ENCODE data around the gene FBXL13.
"Not testable (repeated sequence)": the region's sequence is repeated elsewhere in the genome, so short reads cannot be mapped to it uniquely, and the experiment has no call there.

FBXL13 gene

GRCh38 chr7:103023578-103023977, 51.0 kb downstream of the FBXL13 start:
- not testable (repeated sequence) for DNase-seq (ENCODE audit: low read depth)

DNA sequence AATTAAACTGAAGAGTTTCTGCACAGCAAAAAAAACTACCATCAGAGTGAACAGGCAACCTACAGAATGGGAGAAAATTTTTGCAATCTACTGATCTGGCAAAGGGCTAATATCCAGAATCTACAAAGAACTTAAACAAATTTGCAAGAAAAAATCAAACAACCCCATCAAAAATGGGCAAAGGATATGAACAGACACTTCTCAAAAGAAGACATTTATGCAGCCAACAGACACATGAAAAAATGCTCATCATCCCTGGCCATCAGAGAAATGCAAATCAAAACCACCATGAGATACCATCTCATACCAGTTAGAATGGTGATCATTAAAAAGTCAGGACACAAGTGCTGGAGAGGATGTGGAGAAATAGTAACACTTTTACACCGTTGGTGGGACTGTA, 53.1 kb downstream of the FBXL13 start:
- DNase-seq (ENCODE audit: low read depth) = not testable (repeated sequence)

DNA sequence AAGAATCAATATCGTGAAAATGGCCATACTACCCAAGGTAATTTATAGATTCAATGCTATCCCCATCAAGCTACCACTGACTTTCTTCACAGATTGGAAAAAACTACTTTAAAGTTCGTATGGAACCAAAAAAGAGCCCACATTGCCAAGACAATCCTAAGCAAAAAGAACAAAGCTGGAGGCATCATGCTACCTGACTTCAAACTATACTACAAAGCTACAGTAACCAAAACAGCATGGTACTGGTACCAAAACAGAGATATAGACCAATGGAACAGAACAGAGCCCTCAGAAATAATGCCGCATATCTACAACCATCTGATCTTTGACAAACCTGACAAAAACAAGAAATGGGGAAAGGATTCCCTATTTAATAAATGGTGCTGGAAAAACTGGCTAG, 53.7 kb downstream of the FBXL13 start:
- DNase-seq (ENCODE audit: low read depth) = not testable (repeated sequence)

- not testable (repeated sequence) for DNase-seq (ENCODE audit: low read depth)
These were observed 56.3 kb downstream of the FBXL13 start for GRCh38 chr7:103018295-103018694.

DNA sequence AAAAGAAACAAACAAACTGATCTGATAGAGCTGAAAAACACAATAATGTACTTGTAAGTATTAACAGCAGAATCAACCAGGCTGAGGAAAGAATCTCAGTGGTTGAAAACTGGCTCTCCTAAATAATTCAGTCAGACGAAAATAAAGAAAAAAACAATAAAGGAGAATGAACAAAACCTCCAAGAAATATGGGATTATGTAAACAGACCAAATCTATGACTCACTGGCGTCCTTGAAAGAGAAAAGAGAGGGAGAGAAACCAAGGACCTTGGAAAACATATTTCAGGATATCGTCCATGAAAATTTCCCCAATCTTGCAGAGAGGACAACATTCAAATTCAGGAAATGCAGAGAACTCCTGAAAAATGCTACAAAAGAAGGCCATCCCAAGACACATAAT, 62.9 kb downstream of the FBXL13 start:
- DNase-seq (ENCODE audit: low read depth) = no peak

DNA sequence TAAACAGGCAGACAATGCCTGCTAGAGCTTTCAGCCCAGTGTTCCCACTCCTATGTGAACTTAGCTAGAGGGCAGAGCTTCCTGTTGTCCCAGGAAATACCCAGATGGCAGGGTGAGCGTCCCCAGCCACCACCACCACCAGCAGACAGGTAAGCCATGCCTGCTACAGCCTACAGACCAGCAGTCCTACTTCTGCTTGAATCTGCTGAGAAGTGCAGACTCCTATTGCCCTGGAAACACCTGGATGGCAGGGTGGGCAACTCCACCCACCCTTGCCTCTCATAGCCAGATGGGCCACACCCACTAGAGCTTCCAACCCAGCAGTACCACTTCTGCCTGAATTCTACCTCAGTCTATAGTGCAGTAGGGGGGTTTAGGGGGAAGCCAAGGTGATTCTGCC, 64.4 kb downstream of the FBXL13 start:
- DNase-seq (ENCODE audit: low read depth) = no peak

GRCh38 chr7:103009466-103010185, 65.0 kb downstream of the FBXL13 start:
- DNase-seq (ENCODE audit: low read depth) = no peak

DNA sequence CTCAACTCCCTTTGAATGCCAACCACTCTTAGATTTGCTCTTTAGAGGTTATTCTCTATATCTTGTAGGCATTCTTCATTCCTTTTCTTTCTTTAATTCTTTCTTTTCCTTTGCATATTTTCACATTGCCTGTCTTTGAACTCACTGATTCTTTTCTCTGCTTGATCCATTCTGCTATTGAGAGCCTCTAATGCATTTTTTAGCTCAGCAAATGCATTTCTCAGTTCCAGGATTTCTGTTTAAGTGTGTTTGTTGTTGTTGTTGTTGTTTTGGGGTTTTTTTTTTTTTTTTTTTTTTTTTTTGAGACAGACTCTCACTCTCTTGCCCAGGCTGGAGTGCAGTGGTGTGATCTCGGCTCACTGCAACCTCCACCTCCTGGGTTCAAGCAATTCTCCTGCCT, 71.6 kb downstream of the FBXL13 start:
- no peak for DNase-seq (ENCODE audit: low read depth)

- DNase-seq (ENCODE audit: low read depth) = no peak
These were observed 73.4 kb downstream of the FBXL13 start for GRCh38 chr7:103001210-103001609.

DNA sequence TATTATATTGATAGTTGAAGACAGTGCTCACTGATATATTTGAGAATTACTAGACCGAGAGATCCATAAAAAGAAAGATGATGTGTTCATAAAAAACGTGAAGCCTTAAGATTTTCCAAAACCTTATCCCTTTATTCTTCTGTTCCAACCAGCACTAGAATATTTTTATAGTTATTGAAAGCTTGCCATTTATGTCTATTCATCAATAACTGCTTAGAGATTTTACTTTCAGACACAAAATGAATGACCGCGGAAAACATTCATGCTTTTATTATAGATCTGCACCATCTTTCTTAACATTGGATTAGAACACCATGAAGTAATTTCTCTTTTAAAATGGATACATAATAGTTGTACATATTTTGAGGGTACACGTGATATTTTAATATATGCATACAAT, 77.6 kb downstream of the FBXL13 start:
- DNase-seq (ENCODE audit: low read depth) = no peak

- not testable (repeated sequence) for DNase-seq (ENCODE audit: low read depth)
These were observed 79.0 kb downstream of the FBXL13 start for GRCh38 chr7:102995609-102996008.

GRCh38 chr7:102994567-102994966, 80.0 kb downstream of the FBXL13 start:
- no peak for DNase-seq (ENCODE audit: low read depth)

- DNase-seq (ENCODE audit: low read depth) = no peak
These were observed 80.9 kb downstream of the FBXL13 start for GRCh38 chr7:102993718-102994029.

GRCh38 chr7:102992938-102993717, 81.5 kb downstream of the FBXL13 start:
- peak; percentile 85 for DNase-seq (ENCODE audit: low read depth)

DNA sequence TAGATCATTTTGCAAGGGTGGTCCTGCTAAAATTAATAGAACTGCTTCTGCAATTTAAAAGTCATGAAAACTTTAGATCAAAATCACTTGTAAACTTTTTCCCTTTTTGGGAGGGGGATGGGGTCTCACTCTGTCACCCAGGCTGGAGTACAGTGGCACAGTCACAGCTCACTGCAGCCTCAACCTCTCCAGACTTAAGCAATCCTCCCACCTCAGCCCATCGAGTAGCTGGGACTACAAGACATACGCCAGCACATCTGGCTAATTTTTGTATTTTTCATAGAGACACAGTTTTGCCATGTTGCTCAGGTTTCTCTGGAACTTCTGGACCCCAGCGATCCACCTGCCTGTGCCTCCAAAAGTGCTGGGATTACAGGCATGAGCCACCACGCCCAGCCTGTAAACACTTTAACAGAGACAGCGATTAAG, 82.1 kb downstream of the FBXL13 start:
- no peak for DNase-seq (ENCODE audit: low read depth)

GRCh38 chr7:102991540-102992214, 82.9 kb downstream of the FBXL13 start:
- DNase-seq (ENCODE audit: low read depth) = peak; percentile 95

DNA sequence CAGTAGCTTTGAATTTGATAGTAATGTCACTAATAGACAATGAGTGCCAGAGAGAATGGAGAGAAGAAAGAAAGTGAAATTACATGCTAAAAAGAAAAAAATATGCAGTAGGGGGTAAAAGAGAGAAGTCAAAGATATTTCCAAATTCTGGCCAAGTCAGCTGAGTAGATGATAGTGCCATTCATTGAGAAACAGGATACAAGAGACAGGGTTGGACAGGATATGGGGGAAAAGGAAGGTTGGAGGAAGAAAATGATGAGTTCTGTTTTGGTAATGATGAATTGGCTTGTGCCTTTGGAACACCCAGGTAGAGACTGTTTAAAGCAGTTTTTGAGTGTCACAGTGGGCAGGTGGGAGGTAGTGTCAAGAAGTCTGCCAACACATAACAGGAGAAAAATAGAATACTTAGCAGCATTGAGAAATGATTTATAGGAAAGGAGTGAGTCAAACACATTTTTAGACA, 83.5 kb downstream of the FBXL13 start:
- peak; percentile 18 for DNase-seq (ENCODE audit: low read depth)

GRCh38 chr7:102990642-102991041, 84.0 kb downstream of the FBXL13 start:
- DNase-seq (ENCODE audit: low read depth) = no peak

GRCh38 chr7:102988631-102989560, 85.7 kb downstream of the FBXL13 start:
- no peak for DNase-seq (ENCODE audit: low read depth)

- no peak for DNase-seq (ENCODE audit: low read depth)
These were observed 86.5 kb downstream of the FBXL13 start for GRCh38 chr7:102988088-102988487.

GRCh38 chr7:102985176-102985783, 89.3 kb downstream of the FBXL13 start:
- peak; percentile 50 for DNase-seq (ENCODE audit: low read depth)

Data from stromal cell of bone marrow (primary cell).